A549 (cell line): ENCODE measurements around the gene RASSF3. TPM values are rescaled to one million over a fixed set of nuclear protein-coding genes. Genes with fewer than 3 reads are reported as not detected.

Experiments
- ATOH8 ChIP-seq: fragments of 250-450 bp; sonication (Bioruptor Pico); IDR thresholded peaks from 2 replicates; pipeline ENCODE4 v1.5.0; 2020; ENCODE audit warnings: low read depth, mild to moderate bottlenecking, moderate library complexity
- CBX2 ChIP-seq: fragments of 200-600 bp; sonication (generic); IDR thresholded peaks from 2 replicates; pipeline ENCODE4 v1.6.1; 2016; ENCODE audit warnings: low read depth, mild to moderate bottlenecking, borderline replicate concordance
- CBX8 ChIP-seq: fragments of 200-600 bp; sonication (generic); IDR thresholded peaks from 2 replicates; pipeline ENCODE4 v1.6.1; 2016
- CEBPB ChIP-seq, 2 experiments: fragments of >200 bp in 1 of 2; sonication (Bioruptor Twin) in 1 of 2; formaldehyde crosslinking in 1 of 2; IDR thresholded peaks; 2 replicates each; pipeline ENCODE4 v1.6.1; 2012 to 2016
- CHD2 ChIP-seq: fragments of 150-350 bp; IDR thresholded peaks from 2 replicates; pipeline ENCODE4 v1.6.1; 2014; ENCODE audit warnings: low read length; ENCODE audit not compliant: partially characterized antibody
- CTCF ChIP-seq: fragments of >200 bp; sonication (Bioruptor Twin); formaldehyde crosslinking; IDR thresholded peaks from 3 replicates; pipeline ENCODE4 v1.5.1; 2016
- E2F6 ChIP-seq: IDR thresholded peaks from 2 replicates; pipeline ENCODE4 v1.6.1; 2012; ENCODE audit warnings: low read depth, borderline replicate concordance
- EHF ChIP-seq: fragments of 250-450 bp; sonication (Bioruptor Pico); IDR thresholded peaks from 2 replicates; pipeline ENCODE4 v1.5.0; 2020; ENCODE audit warnings: mild to moderate bottlenecking
- EHMT2 ChIP-seq: fragments of 200-600 bp; sonication (generic); IDR thresholded peaks from 2 replicates; pipeline ENCODE4 v1.6.1; 2016; ENCODE audit warnings: antibody characterized with exemption, low read depth, mild to moderate bottlenecking, moderate library complexity
- EP300 ChIP-seq, 2 experiments: fragments of >200 bp; sonication (Bioruptor Twin); formaldehyde crosslinking; IDR thresholded peaks; 2 replicates in 1 of 2; 3 replicates in 1 of 2; pipeline ENCODE4 v1.6.1; 2016 to 2017
- GATA3 ChIP-seq: IDR thresholded peaks from 2 replicates; pipeline ENCODE4 v1.6.1; 2012; ENCODE audit warnings: borderline replicate concordance
- HDAC2 ChIP-seq: fragments of 200-600 bp; sonication (generic); IDR thresholded peaks from 2 replicates; pipeline ENCODE4 v1.6.1; 2016
- HES2 ChIP-seq: fragments of >200 bp; sonication (Bioruptor Twin); formaldehyde crosslinking; IDR thresholded peaks from 2 replicates; pipeline ENCODE4 v1.6.1; 2016
- HMGXB4 ChIP-seq: fragments of 250-450 bp; sonication (Bioruptor Pico); IDR thresholded peaks from 2 replicates; pipeline ENCODE4 v1.5.0; 2021; ENCODE audit warnings: mild to moderate bottlenecking, moderate library complexity, borderline replicate concordance
- HOXA7 ChIP-seq: fragments of 250-450 bp; sonication (Bioruptor Pico); IDR thresholded peaks from 2 replicates; pipeline ENCODE4 v1.5.0; 2020; ENCODE audit warnings: mild to moderate bottlenecking, moderate library complexity
- HOXB5 ChIP-seq: fragments of 250-450 bp; sonication (Bioruptor Pico); IDR thresholded peaks from 2 replicates; pipeline ENCODE4 v1.5.0; 2020; ENCODE audit warnings: mild to moderate bottlenecking, moderate library complexity
- JUNB ChIP-seq: fragments of >200 bp; sonication (Bioruptor Twin); formaldehyde crosslinking; IDR thresholded peaks from 2 replicates; pipeline ENCODE4 v1.6.1; 2016
- KDM1A ChIP-seq: fragments of 200-600 bp; sonication (generic); IDR thresholded peaks from 2 replicates; pipeline ENCODE4 v1.6.1; 2016; ENCODE audit warnings: low read depth, mild to moderate bottlenecking
- KDM5A ChIP-seq: fragments of 200-600 bp; sonication (generic); IDR thresholded peaks from 2 replicates; pipeline ENCODE4 v1.6.1; 2016; ENCODE audit warnings: antibody characterized with exemption, mild to moderate bottlenecking
- MAFK ChIP-seq: fragments of 450-650 bp; IDR thresholded peaks from 2 replicates; pipeline ENCODE4 v1.6.1; 2014; ENCODE audit not compliant: partially characterized antibody
- MAZ ChIP-seq: fragments of 150-350 bp; IDR thresholded peaks from 2 replicates; pipeline ENCODE4 v1.6.1; 2014; ENCODE audit warnings: antibody characterized with exemption, low read depth, low read length, borderline replicate concordance
- MYC ChIP-seq: IDR thresholded peaks from 2 replicates; pipeline ENCODE4 v1.6.1; 2012; ENCODE audit warnings: mild to moderate bottlenecking, inconsistent platforms, low read length, improper control_type of control experiment, borderline replicate concordance
- NFE2L2 ChIP-seq: fragments of 150-350 bp; conservative IDR thresholded peaks from 2 replicates; pipeline ENCODE4 v1.6.1; 2014; ENCODE audit warnings: low read length
- NPAS2 ChIP-seq: fragments of 250-450 bp; sonication (Bioruptor Pico); IDR thresholded peaks from 2 replicates; pipeline ENCODE4 v1.8.0; 2022; ENCODE audit warnings: mild to moderate bottlenecking, moderate library complexity, borderline replicate concordance
- POLR2A ChIP-seq: IDR thresholded peaks from 2 replicates; pipeline ENCODE4 v1.6.1; 2012; ENCODE audit warnings: mild to moderate bottlenecking, low read length
- POLR2AphosphoS2 ChIP-seq: conservative IDR thresholded peaks from 2 replicates; pipeline ENCODE4 v1.6.1; 2012; ENCODE audit warnings: low read length, improper control_type of control experiment, inconsistent platforms
- RAD21 ChIP-seq, 2 experiments: fragments of >200 bp in 1 of 2; sonication (Bioruptor Twin) in 1 of 2; formaldehyde crosslinking in 1 of 2; IDR thresholded peaks in 1 of 2; conservative IDR thresholded peaks in 1 of 2; 2 replicates in 1 of 2; 3 replicates in 1 of 2; pipeline ENCODE4 v1.6.1; 2012 to 2018; ENCODE audit warnings: inconsistent platforms in 1 of 2
- RARB ChIP-seq: fragments of 250-450 bp; sonication (Bioruptor Pico); IDR thresholded peaks from 2 replicates; pipeline ENCODE4 v1.8.0; 2021; ENCODE audit warnings: mild to moderate bottlenecking, moderate library complexity
- RFX5 ChIP-seq: fragments of 450-650 bp; IDR thresholded peaks from 2 replicates; pipeline ENCODE4 v1.7.1; 2014; ENCODE audit warnings: antibody characterized with exemption, mild to moderate bottlenecking, moderate library complexity
- RNF2 ChIP-seq: fragments of 200-600 bp; sonication (generic); IDR thresholded peaks from 2 replicates; pipeline ENCODE4 v1.6.1; 2016; ENCODE audit warnings: low read depth, mild to moderate bottlenecking, antibody characterized with exemption, moderate library complexity, borderline replicate concordance
- SMC3 ChIP-seq: fragments of >200 bp; sonication (Bioruptor Twin); formaldehyde crosslinking; IDR thresholded peaks from 3 replicates; pipeline ENCODE4 v1.6.1; 2018; ENCODE audit warnings: inconsistent platforms
- SREBF2 ChIP-seq: fragments of 450-650 bp; IDR thresholded peaks from 2 replicates; pipeline ENCODE4 v1.6.1; 2014; ENCODE audit warnings: mild to moderate bottlenecking, moderate library complexity
- TFCP2L1 ChIP-seq: fragments of 250-450 bp; sonication (Bioruptor Pico); IDR thresholded peaks from 2 replicates; pipeline ENCODE4 v1.5.0; 2021; ENCODE audit warnings: mild to moderate bottlenecking
- TP53 ChIP-seq: fragments of 250-450 bp; sonication (Bioruptor Pico); IDR thresholded peaks from 2 replicates; pipeline ENCODE4 v1.5.0; 2021; ENCODE audit warnings: mild to moderate bottlenecking, moderate library complexity
- USF2 ChIP-seq: fragments of 450-650 bp; IDR thresholded peaks from 2 replicates; pipeline ENCODE4 v1.6.1; 2014; ENCODE audit warnings: antibody characterized with exemption
- ZC3H11A ChIP-seq: fragments of 450-650 bp; IDR thresholded peaks from 2 replicates; pipeline ENCODE4 v1.6.1; 2014; ENCODE audit warnings: antibody characterized with exemption, mild to moderate bottlenecking
- ZFP36 ChIP-seq: fragments of 450-650 bp; IDR thresholded peaks from 2 replicates; pipeline ENCODE4 v1.6.1; 2014; ENCODE audit warnings: borderline replicate concordance; ENCODE audit not compliant: partially characterized antibody
- ZNF302 ChIP-seq: fragments of 250-450 bp; sonication (Bioruptor Pico); IDR thresholded peaks from 2 replicates; pipeline ENCODE4 v1.9.0; 2021; ENCODE audit warnings: inconsistent platforms, mild to moderate bottlenecking, moderate library complexity
- ZSCAN20 ChIP-seq: fragments of 250-450 bp; sonication (Bioruptor Pico); IDR thresholded peaks from 2 replicates; pipeline ENCODE4 v1.8.0; 2022; ENCODE audit warnings: mild to moderate bottlenecking, moderate library complexity
- polyA plus RNA-seq, 4 experiments: library from polyadenylated mRNA; depleted of rRNA in 3 of 4; stranded (reverse); fragments of >200 nt; fragmentation: RNase III in 1 of 4; extraction: RNeasy Plus Mini Kit Qiagen cat#74134 plus additional on column Dnase treatment in 1 of 4; gene quantifications; 2 replicates in 3 of 4; 3 replicates in 1 of 4; pipeline ENCODE4 v1.2.3, GENCODE V29; 2011 to 2017

The RASSF3 gene
- polyA plus RNA-seq, 2 of the 4 experiments (the other 2 are of a cell fraction) = 19.7 to 35.4 TPM

- TF ChIP-seq USF2 = peak; percentile 73
- no peak for TF ChIP-seq HMGXB4 (CRISPR knock-in tag)
- no peak for TF ChIP-seq EHMT2
- no peak for TF ChIP-seq KDM1A
- peak; percentile 23 to 49 for TF ChIP-seq RAD21 (conservative IDR thresholded peaks at IDR 0.05 in 1 of 2, IDR thresholded peaks at IDR 0.05 in 1 of 2)
- TF ChIP-seq CBX8 = no peak
- TF ChIP-seq KDM5A = no peak
- TF ChIP-seq SREBF2 = no peak
- no peak for TF ChIP-seq HES2
- no peak for TF ChIP-seq ZSCAN20 (CRISPR knock-in tag)
- TF ChIP-seq POLR2AphosphoS2 = no peak
- no peak for TF ChIP-seq RNF2
- no peak for TF ChIP-seq MAFK
- TF ChIP-seq TFCP2L1 (CRISPR knock-in tag) = no peak
- 0 out of 2 replicates have a peak, but pooled peaks have one; percentile 14 for TF ChIP-seq POLR2A
- 0 out of 3 replicates have a peak, but pooled peaks have one; percentile 16 for TF ChIP-seq SMC3
- no peak for TF ChIP-seq NPAS2 (CRISPR knock-in tag)
- TF ChIP-seq ZC3H11A = no peak
- TF ChIP-seq EHF (CRISPR knock-in tag) = no peak
- TF ChIP-seq MYC = no peak; the same call in 1 of the 2 replicates
- no peak for TF ChIP-seq ZFP36
- no peak for TF ChIP-seq TP53
- TF ChIP-seq E2F6 = no peak
- no peak for TF ChIP-seq RFX5
- TF ChIP-seq HOXB5 = no peak
- no peak for TF ChIP-seq CBX2
- 0 out of 3 replicates have a peak, but pooled peaks have one; percentile 7 for TF ChIP-seq CTCF
- TF ChIP-seq HOXA7 (CRISPR knock-in tag) = no peak
- TF ChIP-seq CEBPB (IDR thresholded peaks at IDR 0.05) = peak; percentile 36 to 82; a peak in 3 of 4 replicates
- peak; percentile 58 to 60; a peak in 2 of 5 replicates for TF ChIP-seq EP300 (IDR thresholded peaks at IDR 0.05)
- no peak for TF ChIP-seq CHD2
- TF ChIP-seq ZNF302 (CRISPR knock-in tag) = no peak
- TF ChIP-seq HDAC2 = no peak
- peak; percentile 43; the same call in 1 of the 2 replicates for TF ChIP-seq JUNB
- no peak for TF ChIP-seq MAZ
- no peak for TF ChIP-seq RARB (CRISPR knock-in tag)
- no peak for TF ChIP-seq NFE2L2
- peak; percentile 9; the same call in 1 of the 2 replicates for TF ChIP-seq ATOH8
- peak; percentile 93 for TF ChIP-seq GATA3
These were observed 15.2 kb downstream of the RASSF3 start (continued) for GRCh38 chr12:64625243-64626077.
